ENCODE measurements around the gene HSPA13.

HSPA13 gene

GRCh38 chr21:14361958-14362357 is 21.0 kb downstream of the HSPA13 start:
- Histone ChIP-seq H3K36me3 (ENCODE audit: control insufficient read depth in 2 of 2, insufficient read depth in 1 of 2, low read length in 2 of 2) (no peaks in the 10 kb centered on the region), H3K27ac (ENCODE audit: extremely low read depth, low read depth, low read length) (no peak overlapping the region), H3K4me3 (ENCODE audit: low read depth, low read length) (no peak overlapping the region), H3K4me1 (ENCODE audit: control insufficient read depth, insufficient read depth, low read length) (0 out of 2 replicates have a peak, but pooled peaks cover 4% of the 10 kb centered on the region), H3K9me3 (ENCODE audit: control insufficient read depth, insufficient read depth, low read depth, low read length) (no peaks in the 10 kb centered on the region)
- ChIA-PET CTCF (interaction anchor here (0.6 to 1.1 kb wide), 2 partner anchors 41 to 308 kb away, joined by 3 read pairs; no protein-coding TSS in a partner anchor), POLR2A (no interaction called here)
- TF ChIP-seq PRDM2 (tag by site-specific recombination; IDR thresholded peaks at IDR 0.05; ENCODE audit: borderline replicate concordance) (no peak), ZNF148 (tag by site-specific recombination; IDR thresholded peaks at IDR 0.05; ENCODE audit: borderline replicate concordance) (no peak), ZNF48 (tag by site-specific recombination; IDR thresholded peaks at IDR 0.05) (no peak), ZNF404 (tag by site-specific recombination; IDR thresholded peaks at IDR 0.05) (no peak), ATF2 (tag by site-specific recombination; IDR thresholded peaks at IDR 0.05; ENCODE audit: low read depth) (no peak), ZNF324 (tag by site-specific recombination; IDR thresholded peaks at IDR 0.05) (no peak), WT1 (tag by site-specific recombination; IDR thresholded peaks at IDR 0.05) (no peak), ZNF624 (tag by site-specific recombination; IDR thresholded peaks at IDR 0.05) (no peak), PATZ1 (tag by site-specific recombination; IDR thresholded peaks at IDR 0.05) (no peak), ZNF785 (tag by site-specific recombination; IDR thresholded peaks at IDR 0.05) (no peak), ZNF239 (tag by site-specific recombination; IDR thresholded peaks at IDR 0.05) (no peak), ZNF416 (tag by site-specific recombination; IDR thresholded peaks at IDR 0.05) (no peak)

GRCh38 chr21:14358775-14359174 is 24.2 kb downstream of the HSPA13 start:
- H3K27ac ChIP-seq (ENCODE audit: extremely low read depth, low read depth, low read length) = no peak overlapping the region
- POLR2A ChIA-PET = no interaction called here
- CTCF ChIA-PET = no interaction called here

More at GRCh38 chr21:14358775-14359174, 24.2 kb downstream of the HSPA13 start:
- Histone ChIP-seq H3K4me3 (ENCODE audit: low read depth, low read length) (no peak overlapping the region), H3K4me1 (ENCODE audit: control insufficient read depth, insufficient read depth, low read length) (0 out of 2 replicates have a peak, but pooled peaks cover 4% of the 10 kb centered on the region), H3K9me3 (ENCODE audit: control insufficient read depth, insufficient read depth, low read depth, low read length) (no peaks in the 10 kb centered on the region), H3K36me3 (ENCODE audit: control insufficient read depth in 2 of 2, insufficient read depth in 1 of 2, low read length in 2 of 2) (no peaks in the 10 kb centered on the region)
- TF ChIP-seq ZNF311 (tag by site-specific recombination; IDR thresholded peaks at IDR 0.05; ENCODE audit: borderline replicate concordance) (no peak), OSR2 (tag by site-specific recombination; IDR thresholded peaks at IDR 0.05) (no peak), IKZF3 (tag by site-specific recombination; IDR thresholded peaks at IDR 0.05) (no peak), ZNF366 (tag by site-specific recombination; conservative IDR thresholded peaks at IDR 0.05) (no peak), ZNF423 (tag by site-specific recombination; IDR thresholded peaks at IDR 0.05) (no peak), BCL11A (tag by site-specific recombination; IDR thresholded peaks at IDR 0.05; ENCODE audit: low read depth) (no peak)

All from HEK293 (cell line).